Measurements from ENCODE around the gene TSPAN4. TPM values are rescaled to one million over a fixed set of nuclear protein-coding genes. Genes with fewer than 3 reads are reported as not detected.
A peak's percentile ranks its signal among the peaks of the same experiment; 100 is the strongest.

Gene TSPAN4
- total and polyA plus RNA-seq, 2 of the 13 experiments (the other 11 are each of a cell fraction or from before 2014, with no cell fraction given): 31.7 to 68.3 TPM

DNA sequence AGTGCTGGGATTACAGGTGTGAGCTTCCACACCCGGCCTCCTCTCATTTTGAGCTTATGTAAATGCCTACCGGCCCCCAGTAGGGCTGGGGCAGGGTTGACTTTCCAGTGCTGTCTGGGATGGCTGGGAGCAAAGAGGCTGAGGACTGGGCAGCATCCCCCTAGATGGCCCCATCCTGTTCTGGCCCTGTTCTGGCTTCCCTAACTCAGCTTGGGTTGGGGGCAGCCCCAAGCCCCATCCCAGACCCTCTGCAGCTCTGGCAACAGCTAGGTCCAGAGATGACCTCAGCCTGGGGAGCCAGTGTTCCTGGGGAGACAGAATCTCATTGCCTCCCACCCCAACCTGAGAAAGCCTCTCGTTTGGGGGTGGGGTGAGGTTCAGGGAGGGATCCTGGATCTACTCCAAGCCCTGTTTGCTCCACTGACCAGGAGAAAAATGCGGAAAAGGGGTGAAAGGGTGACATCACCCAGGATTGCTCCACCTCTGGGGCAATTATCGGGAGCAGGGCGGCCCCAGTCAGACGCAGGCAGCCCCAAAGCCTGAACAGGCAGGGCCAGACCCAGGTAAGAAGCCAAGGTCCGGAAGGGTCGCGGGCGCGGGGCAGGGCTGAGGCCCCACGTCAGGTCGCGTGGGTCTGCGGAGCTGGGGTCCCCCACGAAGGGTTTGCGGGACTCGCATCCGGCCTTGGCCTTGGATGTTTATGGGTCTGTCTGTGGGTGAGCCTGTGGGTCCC lies 24.1 kb upstream of the TSPAN4 start, which contains the start of gene PNPLA2 (continued):
- TF ChIP-seq, protein P1, sequence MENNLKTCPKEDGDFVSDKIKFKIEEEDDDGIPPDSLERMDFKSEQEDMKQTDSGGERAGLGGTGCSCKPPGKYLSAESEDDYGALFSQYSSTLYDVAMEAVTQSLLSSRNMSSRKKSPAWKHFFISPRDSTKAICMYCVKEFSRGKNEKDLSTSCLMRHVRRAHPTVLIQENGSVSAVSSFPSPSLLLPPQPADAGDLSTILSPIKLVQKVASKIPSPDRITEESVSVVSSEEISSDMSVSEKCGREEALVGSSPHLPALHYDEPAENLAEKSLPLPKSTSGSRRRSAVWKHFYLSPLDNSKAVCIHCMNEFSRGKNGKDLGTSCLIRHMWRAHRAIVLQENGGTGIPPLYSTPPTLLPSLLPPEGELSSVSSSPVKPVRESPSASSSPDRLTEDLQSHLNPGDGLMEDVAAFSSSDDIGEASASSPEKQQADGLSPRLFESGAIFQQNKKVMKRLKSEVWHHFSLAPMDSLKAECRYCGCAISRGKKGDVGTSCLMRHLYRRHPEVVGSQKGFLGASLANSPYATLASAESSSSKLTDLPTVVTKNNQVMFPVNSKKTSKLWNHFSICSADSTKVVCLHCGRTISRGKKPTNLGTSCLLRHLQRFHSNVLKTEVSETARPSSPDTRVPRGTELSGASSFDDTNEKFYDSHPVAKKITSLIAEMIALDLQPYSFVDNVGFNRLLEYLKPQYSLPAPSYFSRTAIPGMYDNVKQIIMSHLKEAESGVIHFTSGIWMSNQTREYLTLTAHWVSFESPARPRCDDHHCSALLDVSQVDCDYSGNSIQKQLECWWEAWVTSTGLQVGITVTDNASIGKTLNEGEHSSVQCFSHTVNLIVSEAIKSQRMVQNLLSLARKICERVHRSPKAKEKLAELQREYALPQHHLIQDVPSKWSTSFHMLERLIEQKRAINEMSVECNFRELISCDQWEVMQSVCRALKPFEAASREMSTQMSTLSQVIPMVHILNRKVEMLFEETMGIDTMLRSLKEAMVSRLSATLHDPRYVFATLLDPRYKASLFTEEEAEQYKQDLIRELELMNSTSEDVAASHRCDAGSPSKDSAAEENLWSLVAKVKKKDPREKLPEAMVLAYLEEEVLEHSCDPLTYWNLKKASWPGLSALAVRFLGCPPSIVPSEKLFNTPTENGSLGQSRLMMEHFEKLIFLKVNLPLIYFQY (CRISPR knock-in tag; IDR thresholded peaks at IDR 0.05; ENCODE audit: borderline replicate concordance): 0 out of 2 replicates have a peak, but pooled peaks have one; percentile 10
- TF ChIP-seq, protein P2, sequence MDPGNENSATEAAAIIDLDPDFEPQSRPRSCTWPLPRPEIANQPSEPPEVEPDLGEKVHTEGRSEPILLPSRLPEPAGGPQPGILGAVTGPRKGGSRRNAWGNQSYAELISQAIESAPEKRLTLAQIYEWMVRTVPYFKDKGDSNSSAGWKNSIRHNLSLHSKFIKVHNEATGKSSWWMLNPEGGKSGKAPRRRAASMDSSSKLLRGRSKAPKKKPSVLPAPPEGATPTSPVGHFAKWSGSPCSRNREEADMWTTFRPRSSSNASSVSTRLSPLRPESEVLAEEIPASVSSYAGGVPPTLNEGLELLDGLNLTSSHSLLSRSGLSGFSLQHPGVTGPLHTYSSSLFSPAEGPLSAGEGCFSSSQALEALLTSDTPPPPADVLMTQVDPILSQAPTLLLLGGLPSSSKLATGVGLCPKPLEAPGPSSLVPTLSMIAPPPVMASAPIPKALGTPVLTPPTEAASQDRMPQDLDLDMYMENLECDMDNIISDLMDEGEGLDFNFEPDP (CRISPR knock-in tag; conservative IDR thresholded peaks at IDR 0.05): 0 out of 2 replicates have a peak, but pooled peaks have one; percentile 79
- TF ChIP-seq SP5 (CRISPR knock-in tag; IDR thresholded peaks at IDR 0.05; ENCODE audit: borderline replicate concordance, low read depth): 0 out of 2 replicates have a peak, but pooled peaks have one; percentile 49
- TF ChIP-seq, protein P3, sequence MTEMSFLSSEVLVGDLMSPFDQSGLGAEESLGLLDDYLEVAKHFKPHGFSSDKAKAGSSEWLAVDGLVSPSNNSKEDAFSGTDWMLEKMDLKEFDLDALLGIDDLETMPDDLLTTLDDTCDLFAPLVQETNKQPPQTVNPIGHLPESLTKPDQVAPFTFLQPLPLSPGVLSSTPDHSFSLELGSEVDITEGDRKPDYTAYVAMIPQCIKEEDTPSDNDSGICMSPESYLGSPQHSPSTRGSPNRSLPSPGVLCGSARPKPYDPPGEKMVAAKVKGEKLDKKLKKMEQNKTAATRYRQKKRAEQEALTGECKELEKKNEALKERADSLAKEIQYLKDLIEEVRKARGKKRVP (CRISPR knock-in tag; IDR thresholded peaks at IDR 0.05): peak in 1 of 2 experiments; percentile 76; a peak in 2 of 4 replicates
- peak; percentile 66; the same call in 1 of the 2 replicates for TF ChIP-seq ELF4 (CRISPR knock-in tag; IDR thresholded peaks at IDR 0.05; ENCODE audit: borderline replicate concordance)
- TF ChIP-seq, protein P4, sequence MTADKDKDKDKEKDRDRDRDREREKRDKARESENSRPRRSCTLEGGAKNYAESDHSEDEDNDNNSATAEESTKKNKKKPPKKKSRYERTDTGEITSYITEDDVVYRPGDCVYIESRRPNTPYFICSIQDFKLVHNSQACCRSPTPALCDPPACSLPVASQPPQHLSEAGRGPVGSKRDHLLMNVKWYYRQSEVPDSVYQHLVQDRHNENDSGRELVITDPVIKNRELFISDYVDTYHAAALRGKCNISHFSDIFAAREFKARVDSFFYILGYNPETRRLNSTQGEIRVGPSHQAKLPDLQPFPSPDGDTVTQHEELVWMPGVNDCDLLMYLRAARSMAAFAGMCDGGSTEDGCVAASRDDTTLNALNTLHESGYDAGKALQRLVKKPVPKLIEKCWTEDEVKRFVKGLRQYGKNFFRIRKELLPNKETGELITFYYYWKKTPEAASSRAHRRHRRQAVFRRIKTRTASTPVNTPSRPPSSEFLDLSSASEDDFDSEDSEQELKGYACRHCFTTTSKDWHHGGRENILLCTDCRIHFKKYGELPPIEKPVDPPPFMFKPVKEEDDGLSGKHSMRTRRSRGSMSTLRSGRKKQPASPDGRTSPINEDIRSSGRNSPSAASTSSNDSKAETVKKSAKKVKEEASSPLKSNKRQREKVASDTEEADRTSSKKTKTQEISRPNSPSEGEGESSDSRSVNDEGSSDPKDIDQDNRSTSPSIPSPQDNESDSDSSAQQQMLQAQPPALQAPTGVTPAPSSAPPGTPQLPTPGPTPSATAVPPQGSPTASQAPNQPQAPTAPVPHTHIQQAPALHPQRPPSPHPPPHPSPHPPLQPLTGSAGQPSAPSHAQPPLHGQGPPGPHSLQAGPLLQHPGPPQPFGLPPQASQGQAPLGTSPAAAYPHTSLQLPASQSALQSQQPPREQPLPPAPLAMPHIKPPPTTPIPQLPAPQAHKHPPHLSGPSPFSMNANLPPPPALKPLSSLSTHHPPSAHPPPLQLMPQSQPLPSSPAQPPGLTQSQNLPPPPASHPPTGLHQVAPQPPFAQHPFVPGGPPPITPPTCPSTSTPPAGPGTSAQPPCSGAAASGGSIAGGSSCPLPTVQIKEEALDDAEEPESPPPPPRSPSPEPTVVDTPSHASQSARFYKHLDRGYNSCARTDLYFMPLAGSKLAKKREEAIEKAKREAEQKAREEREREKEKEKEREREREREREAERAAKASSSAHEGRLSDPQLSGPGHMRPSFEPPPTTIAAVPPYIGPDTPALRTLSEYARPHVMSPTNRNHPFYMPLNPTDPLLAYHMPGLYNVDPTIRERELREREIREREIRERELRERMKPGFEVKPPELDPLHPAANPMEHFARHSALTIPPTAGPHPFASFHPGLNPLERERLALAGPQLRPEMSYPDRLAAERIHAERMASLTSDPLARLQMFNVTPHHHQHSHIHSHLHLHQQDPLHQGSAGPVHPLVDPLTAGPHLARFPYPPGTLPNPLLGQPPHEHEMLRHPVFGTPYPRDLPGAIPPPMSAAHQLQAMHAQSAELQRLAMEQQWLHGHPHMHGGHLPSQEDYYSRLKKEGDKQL (CRISPR knock-in tag; IDR thresholded peaks at IDR 0.05; ENCODE audit: low read depth): 0 out of 2 replicates have a peak, but pooled peaks have one; percentile 17
- TF ChIP-seq, protein P5, sequence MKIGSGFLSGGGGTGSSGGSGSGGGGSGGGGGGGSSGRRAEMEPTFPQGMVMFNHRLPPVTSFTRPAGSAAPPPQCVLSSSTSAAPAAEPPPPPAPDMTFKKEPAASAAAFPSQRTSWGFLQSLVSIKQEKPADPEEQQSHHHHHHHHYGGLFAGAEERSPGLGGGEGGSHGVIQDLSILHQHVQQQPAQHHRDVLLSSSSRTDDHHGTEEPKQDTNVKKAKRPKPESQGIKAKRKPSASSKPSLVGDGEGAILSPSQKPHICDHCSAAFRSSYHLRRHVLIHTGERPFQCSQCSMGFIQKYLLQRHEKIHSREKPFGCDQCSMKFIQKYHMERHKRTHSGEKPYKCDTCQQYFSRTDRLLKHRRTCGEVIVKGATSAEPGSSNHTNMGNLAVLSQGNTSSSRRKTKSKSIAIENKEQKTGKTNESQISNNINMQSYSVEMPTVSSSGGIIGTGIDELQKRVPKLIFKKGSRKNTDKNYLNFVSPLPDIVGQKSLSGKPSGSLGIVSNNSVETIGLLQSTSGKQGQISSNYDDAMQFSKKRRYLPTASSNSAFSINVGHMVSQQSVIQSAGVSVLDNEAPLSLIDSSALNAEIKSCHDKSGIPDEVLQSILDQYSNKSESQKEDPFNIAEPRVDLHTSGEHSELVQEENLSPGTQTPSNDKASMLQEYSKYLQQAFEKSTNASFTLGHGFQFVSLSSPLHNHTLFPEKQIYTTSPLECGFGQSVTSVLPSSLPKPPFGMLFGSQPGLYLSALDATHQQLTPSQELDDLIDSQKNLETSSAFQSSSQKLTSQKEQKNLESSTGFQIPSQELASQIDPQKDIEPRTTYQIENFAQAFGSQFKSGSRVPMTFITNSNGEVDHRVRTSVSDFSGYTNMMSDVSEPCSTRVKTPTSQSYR (CRISPR knock-in tag; IDR thresholded peaks at IDR 0.05; ENCODE audit: borderline replicate concordance): peak; percentile 57; the same call in 1 of the 2 replicates
- TF ChIP-seq ZMYM2 (CRISPR knock-in tag; IDR thresholded peaks at IDR 0.05): 0 out of 2 replicates have a peak, but pooled peaks have one; percentile 21
